ENCODE measurements around the gene FMO5.

FMO5 gene

GRCh38 chr1:147214325-147214724, 10.8 kb downstream of the FMO5 start:
- H3K79me2 ChIP-seq (ENCODE audit: control insufficient read depth, insufficient read depth, low read length, poor library complexity) = no peaks in the 10 kb centered on the region
- no CpG with 5 or more reads among the region's 7 CpGs for WGBS (ENCODE audit: extremely low coverage, insufficient coverage, insufficient read length)
- no peaks in the 10 kb centered on the region for H3K36me3 ChIP-seq (ENCODE audit: control insufficient read depth in 1 of 2, insufficient read depth in 2 of 2, low read length in 2 of 2)
- no peak overlapping the region for H3K23ac ChIP-seq (ENCODE audit: low read length)
- H3K9ac ChIP-seq (ENCODE audit: low read length) = no peak overlapping the region
- H2BK12ac ChIP-seq (ENCODE audit: low read length) = no peak overlapping the region
- DNase-seq = no peak
- no peak overlapping the region for H2AFZ ChIP-seq (ENCODE audit: insufficient read depth, low read length, poor library complexity)
- H3K4me3 ChIP-seq (ENCODE audit: low read depth, low read length) = no peak overlapping the region
- H3K18ac ChIP-seq (ENCODE audit: low read length) = no peak overlapping the region
- no peak overlapping the region for H4K91ac ChIP-seq (ENCODE audit: low read depth, low read length)
- H4K8ac ChIP-seq (ENCODE audit: low read depth, low read length) = no peak overlapping the region
- H2BK5ac ChIP-seq (ENCODE audit: low read depth, low read length, poor library complexity) = no peak overlapping the region
- H3K9me3 ChIP-seq (ENCODE audit: insufficient read depth, low read depth, low read length) = no peaks in the 10 kb centered on the region
- H3K4me1 ChIP-seq (ENCODE audit: control insufficient read depth in 1 of 2, insufficient read depth in 2 of 2, low read length in 2 of 2) = peaks cover 3 to 4% of the 10 kb centered on the region in 2 experiments
- H3K79me1 ChIP-seq (ENCODE audit: low read length) = no peaks in the 10 kb centered on the region
- H3K27ac ChIP-seq (ENCODE audit: low read depth, low read length) = no peak overlapping the region
- no peak overlapping the region for H2AK5ac ChIP-seq (ENCODE audit: low read length)
- no peak overlapping the region for H4K12ac ChIP-seq (ENCODE audit: low read depth, low read length)
- no peak overlapping the region for H3K14ac ChIP-seq (ENCODE audit: low read length)
- no peaks in the 10 kb centered on the region for H3K27me3 ChIP-seq (ENCODE audit: insufficient read depth, low read length)
- no peak overlapping the region for H3K4me2 ChIP-seq (ENCODE audit: low read length)
- no peak overlapping the region for H2BK120ac ChIP-seq (ENCODE audit: insufficient read depth, low read length, poor library complexity)
- no peak overlapping the region for H3K4ac ChIP-seq (ENCODE audit: low read depth, low read length)

GRCh38 chr1:147213271-147213670, 11.9 kb downstream of the FMO5 start:
- H3K4ac ChIP-seq (ENCODE audit: low read depth, low read length) = no peak overlapping the region
- no peak overlapping the region for H2AK5ac ChIP-seq (ENCODE audit: low read length)
- H3K27ac ChIP-seq (ENCODE audit: low read depth, low read length) = no peak overlapping the region
- no peak overlapping the region for H3K14ac ChIP-seq (ENCODE audit: low read length)
- no peaks in the 10 kb centered on the region for H3K79me1 ChIP-seq (ENCODE audit: low read length)
- H3K4me3 ChIP-seq (ENCODE audit: low read depth, low read length) = no peak overlapping the region
- no peak overlapping the region for H3K18ac ChIP-seq (ENCODE audit: low read length)
- H2BK5ac ChIP-seq (ENCODE audit: low read depth, low read length, poor library complexity) = no peak overlapping the region
- no peak overlapping the region for H4K91ac ChIP-seq (ENCODE audit: low read depth, low read length)
- H4K12ac ChIP-seq (ENCODE audit: low read depth, low read length) = no peak overlapping the region
- H3K36me3 ChIP-seq (ENCODE audit: control insufficient read depth in 1 of 2, insufficient read depth in 2 of 2, low read length in 2 of 2) = no peaks in the 10 kb centered on the region
- no peaks in the 10 kb centered on the region for H3K9me3 ChIP-seq (ENCODE audit: insufficient read depth, low read depth, low read length)
- H2BK12ac ChIP-seq (ENCODE audit: low read length) = no peak overlapping the region
- H3K9ac ChIP-seq (ENCODE audit: low read length) = no peak overlapping the region
- H3K27me3 ChIP-seq (ENCODE audit: insufficient read depth, low read length) = no peaks in the 10 kb centered on the region
- peaks cover 3 to 4% of the 10 kb centered on the region in 2 experiments for H3K4me1 ChIP-seq (ENCODE audit: control insufficient read depth in 1 of 2, insufficient read depth in 2 of 2, low read length in 2 of 2)
- H3K79me2 ChIP-seq (ENCODE audit: control insufficient read depth, insufficient read depth, low read length, poor library complexity) = no peaks in the 10 kb centered on the region
- H3K4me2 ChIP-seq (ENCODE audit: low read length) = no peak overlapping the region
- DNase-seq = no peak
- no peak overlapping the region for H4K8ac ChIP-seq (ENCODE audit: low read depth, low read length)
- no peak overlapping the region for H2AFZ ChIP-seq (ENCODE audit: insufficient read depth, low read length, poor library complexity)
- H3K23ac ChIP-seq (ENCODE audit: low read length) = no peak overlapping the region
- H2BK120ac ChIP-seq (ENCODE audit: insufficient read depth, low read length, poor library complexity) = no peak overlapping the region

GRCh38 chr1:147211577-147211976, 13.6 kb downstream of the FMO5 start:
- peak; percentile 1 to 27 for DNase-seq
- H2AK5ac ChIP-seq (ENCODE audit: low read length) = no peak overlapping the region

GRCh38 chr1:147210987-147211386, 14.2 kb downstream of the FMO5 start:
- Histone ChIP-seq H3K4me1 (ENCODE audit: control insufficient read depth in 1 of 2, insufficient read depth in 2 of 2, low read length in 2 of 2) (peaks cover 3 to 4% of the 10 kb centered on the region in 2 experiments), H3K9ac (ENCODE audit: low read length) (no peak overlapping the region), H3K36me3 (ENCODE audit: control insufficient read depth in 1 of 2, insufficient read depth in 2 of 2, low read length in 2 of 2) (no peaks in the 10 kb centered on the region), H4K91ac (ENCODE audit: low read depth, low read length) (no peak overlapping the region), H2BK120ac (ENCODE audit: insufficient read depth, low read length, poor library complexity) (no peak overlapping the region), H2BK5ac (ENCODE audit: low read depth, low read length, poor library complexity) (no peak overlapping the region), H2AK5ac (ENCODE audit: low read length) (no peak overlapping the region), H4K12ac (ENCODE audit: low read depth, low read length) (no peak overlapping the region), H3K4me3 (ENCODE audit: low read depth, low read length) (no peak overlapping the region), H3K27ac (ENCODE audit: low read depth, low read length) (no peak overlapping the region), H3K4ac (ENCODE audit: low read depth, low read length) (no peak overlapping the region), H3K9me3 (ENCODE audit: insufficient read depth, low read depth, low read length) (no peaks in the 10 kb centered on the region), H3K79me2 (ENCODE audit: control insufficient read depth, insufficient read depth, low read length, poor library complexity) (no peaks in the 10 kb centered on the region), H2BK12ac (ENCODE audit: low read length) (no peak overlapping the region), H2AFZ (ENCODE audit: insufficient read depth, low read length, poor library complexity) (no peak overlapping the region), H3K27me3 (ENCODE audit: insufficient read depth, low read length) (no peaks in the 10 kb centered on the region), H3K18ac (ENCODE audit: low read length) (no peak overlapping the region), H3K4me2 (ENCODE audit: low read length) (no peak overlapping the region), H3K14ac (ENCODE audit: low read length) (no peak overlapping the region), H4K8ac (ENCODE audit: low read depth, low read length) (no peak overlapping the region), H3K23ac (ENCODE audit: low read length) (no peak overlapping the region), H3K79me1 (ENCODE audit: low read length) (no peaks in the 10 kb centered on the region)
- WGBS (ENCODE audit: extremely low coverage, insufficient coverage, insufficient read length) = 100% methylated on average over 1 of the region's 2 CpGs
- peak; percentile 64 to 83 for DNase-seq

More at GRCh38 chr1:147211577-147211976, 13.6 kb downstream of the FMO5 start:
- Histone ChIP-seq H2BK12ac (ENCODE audit: low read length) (no peak overlapping the region), H3K23ac (ENCODE audit: low read length) (no peak overlapping the region), H3K4me2 (ENCODE audit: low read length) (no peak overlapping the region), H3K14ac (ENCODE audit: low read length) (no peak overlapping the region), H3K27ac (ENCODE audit: low read depth, low read length) (no peak overlapping the region), H3K4me1 (ENCODE audit: control insufficient read depth in 1 of 2, insufficient read depth in 2 of 2, low read length in 2 of 2) (peaks cover 3 to 4% of the 10 kb centered on the region in 2 experiments), H4K12ac (ENCODE audit: low read depth, low read length) (no peak overlapping the region), H3K9me3 (ENCODE audit: insufficient read depth, low read depth, low read length) (no peaks in the 10 kb centered on the region), H3K79me1 (ENCODE audit: low read length) (no peaks in the 10 kb centered on the region), H2AFZ (ENCODE audit: insufficient read depth, low read length, poor library complexity) (no peak overlapping the region), H3K18ac (ENCODE audit: low read length) (no peak overlapping the region), H2BK120ac (ENCODE audit: insufficient read depth, low read length, poor library complexity) (no peak overlapping the region), H3K36me3 (ENCODE audit: control insufficient read depth in 1 of 2, insufficient read depth in 2 of 2, low read length in 2 of 2) (no peaks in the 10 kb centered on the region), H4K8ac (ENCODE audit: low read depth, low read length) (no peak overlapping the region), H3K4me3 (ENCODE audit: low read depth, low read length) (no peak overlapping the region), H2BK5ac (ENCODE audit: low read depth, low read length, poor library complexity) (no peak overlapping the region), H3K4ac (ENCODE audit: low read depth, low read length) (no peak overlapping the region), H3K79me2 (ENCODE audit: control insufficient read depth, insufficient read depth, low read length, poor library complexity) (no peaks in the 10 kb centered on the region), H4K91ac (ENCODE audit: low read depth, low read length) (no peak overlapping the region), H3K27me3 (ENCODE audit: insufficient read depth, low read length) (no peaks in the 10 kb centered on the region), H3K9ac (ENCODE audit: low read length) (no peak overlapping the region)
- no CpG with 5 or more reads among the region's 2 CpGs for WGBS (ENCODE audit: extremely low coverage, insufficient coverage, insufficient read length)

All from trophoblast cell (in vitro differentiated cells and primary cell).